Stomach (tissue), 9 donors: Measurements from ENCODE around the gene RASSF3. TPM values are rescaled to one million over a fixed set of nuclear protein-coding genes. Genes with fewer than 3 reads are reported as not detected.
A peak's percentile ranks its signal among the peaks of the same experiment; 100 is the strongest.
"Not testable (repeated sequence)": the region's sequence is repeated elsewhere in the genome, so short reads cannot be mapped to it uniquely, and the experiment has no call there.

Experiments used
- DNase-seq, 2 donors: peaks; one replicate each; pipeline versions ENCODE4 v3.0.0 to v3.0.0-alpha.2; 2013 to 2019
- H3K27ac ChIP-seq, 5 donors: fragments of 200-600 bp in 4 of 5; sonication (generic) in 4 of 5; one replicate each; pipeline ENCODE4 v1.5.1; 2013 to 2019; ENCODE audit warnings: mild to moderate bottlenecking in 1 of 5, moderate library complexity in 1 of 5
- H3K27me3 ChIP-seq, 3 donors: fragments of 200-600 bp; sonication (generic); one replicate each; pipeline ENCODE4 v1.5.1; 2017 to 2019; ENCODE audit warnings: mixed run types in 1 of 3
- H3K36me3 ChIP-seq, 4 donors: fragments of 200-600 bp; sonication (generic); 1 replicate in 3 of 4; 2 replicates in 1 of 4; pipeline ENCODE4 v1.5.1; 2016 to 2019
- H3K4me1 ChIP-seq, 4 donors: fragments of 200-600 bp; sonication (generic); one replicate each; pipeline ENCODE4 v1.5.1; 2016 to 2019
- H3K4me3 ChIP-seq, 4 donors: fragments of 200-600 bp; sonication (generic) in 3 of 4; one replicate each; pipeline ENCODE4 v1.5.1; 2016 to 2019; ENCODE audit warnings: mild to moderate bottlenecking in 1 of 4
- H3K9me3 ChIP-seq, 4 donors: fragments of 200-600 bp; sonication (generic); one replicate each; pipeline ENCODE4 v1.5.1; 2016 to 2019
- EP300 ChIP-seq: sonication (generic); formaldehyde crosslinking; IDR thresholded peaks from one replicate; pipeline ENCODE4 v1.6.1; 2017; ENCODE audit warnings: antibody characterized with exemption
- POLR2A ChIP-seq, 4 donors: fragments of 450-650 bp; IDR thresholded peaks; one replicate each; pipeline ENCODE4 v1.6.1; 2016; ENCODE audit warnings: antibody characterized with exemption in 4 of 4, control low read depth in 2 of 4, mild to moderate bottlenecking in 1 of 4, moderate library complexity in 1 of 4
- POLR2AphosphoS5 ChIP-seq, 3 donors: sonication (generic); formaldehyde crosslinking; IDR thresholded peaks; one replicate each; pipeline ENCODE4 v1.6.1; 2016; ENCODE audit warnings: antibody characterized with exemption in 3 of 3
- WGBS, 5 donors: extraction: QIAGEN DNeasy Blood & Tissue Kit in 3 of 5; methylation state at CpG; one replicate each; pipeline versions ENCODE4 v1.1.5 to v1.1.7; 2013 to 2018; 5-methylcytosine and 5-hydroxymethylcytosine counted together
- intact Hi-C: fragments of 100-400 bp; cut with DNase I; formaldehyde crosslinking; loops from one replicate; pipeline ENCODE4 v1.15.1; 2023; ENCODE audit warnings: low total_unique reads
- polyA plus RNA-seq, 3 donors: library from polyadenylated mRNA; stranded (reverse); fragments of 200-250 nt; gene quantifications; one replicate each; pipeline ENCODE4 v1.2.3, GENCODE V29; 2013
- total RNA-seq, 5 donors: library from RNA; depleted of rRNA; stranded (reverse); fragments of >200 nt; gene quantifications; one replicate each; pipeline versions ENCODE4 v1.1.0 to v1.2.3, GENCODE V29; 2014 to 2016
- TF ChIP-seq, protein P1 (sequence below), 7 experiments: fragments of 450-650 bp in 4 of 7; fragments of 200-600 bp in 3 of 7; sonication (generic) in 3 of 7; IDR thresholded peaks; one replicate each; pipeline ENCODE4 v1.5.1; 2016 to 2019; ENCODE audit warnings: antibody characterized with exemption in 7 of 7, control low read depth in 2 of 7, mild to moderate bottlenecking in 1 of 7
- donor health status: healthy with polysubstance abuse.
- donor health status: Bipolar disorder and iron deficiency.
- donor health status: healthy.

The RASSF3 gene
- total and polyA plus RNA-seq, 8 donors: 29.3 to 109 (median 54.8) TPM

DNA sequence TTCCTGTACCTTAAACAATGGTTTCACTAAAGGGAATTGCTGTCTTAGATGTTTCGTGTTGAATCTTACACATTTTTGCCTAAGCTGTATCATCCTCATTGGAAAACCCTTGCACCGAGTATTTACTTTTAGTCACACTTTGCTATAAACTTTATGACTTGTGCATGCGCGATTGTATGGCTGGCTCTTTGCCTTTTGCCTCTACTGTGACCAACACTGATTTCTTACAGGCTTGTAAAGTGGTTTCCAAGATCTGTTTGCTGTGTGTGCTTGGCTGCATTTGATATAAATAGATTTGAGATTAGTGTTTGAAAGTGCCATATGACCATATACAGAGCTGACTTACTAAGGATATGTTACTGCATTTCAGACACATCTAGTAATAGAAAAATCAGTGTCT is 40.5 kb downstream of the RASSF3 start:
- Histone ChIP-seq H3K4me3 (no peak overlapping the region), H3K36me3 (no peaks in the 10 kb centered on the region), H3K4me1 (peaks cover 21 to 95% (median 65%) of the 10 kb centered on the region in 4 donors), H3K27ac (peak overlapping the region; percentile 58 to 77 (median 76)), H3K9me3 (no peaks in the 10 kb centered on the region), H3K27me3 (no peaks in the 10 kb centered on the region)
- intact Hi-C loops: no loop called here
- TF ChIP-seq EP300 (no peak), POLR2A (IDR thresholded peaks at IDR 0.05) (no peak), POLR2AphosphoS5 (IDR thresholded peaks at IDR 0.05) (peak in 2 of 3 donors; percentile 11 to 73)
- TF ChIP-seq, protein P1, sequence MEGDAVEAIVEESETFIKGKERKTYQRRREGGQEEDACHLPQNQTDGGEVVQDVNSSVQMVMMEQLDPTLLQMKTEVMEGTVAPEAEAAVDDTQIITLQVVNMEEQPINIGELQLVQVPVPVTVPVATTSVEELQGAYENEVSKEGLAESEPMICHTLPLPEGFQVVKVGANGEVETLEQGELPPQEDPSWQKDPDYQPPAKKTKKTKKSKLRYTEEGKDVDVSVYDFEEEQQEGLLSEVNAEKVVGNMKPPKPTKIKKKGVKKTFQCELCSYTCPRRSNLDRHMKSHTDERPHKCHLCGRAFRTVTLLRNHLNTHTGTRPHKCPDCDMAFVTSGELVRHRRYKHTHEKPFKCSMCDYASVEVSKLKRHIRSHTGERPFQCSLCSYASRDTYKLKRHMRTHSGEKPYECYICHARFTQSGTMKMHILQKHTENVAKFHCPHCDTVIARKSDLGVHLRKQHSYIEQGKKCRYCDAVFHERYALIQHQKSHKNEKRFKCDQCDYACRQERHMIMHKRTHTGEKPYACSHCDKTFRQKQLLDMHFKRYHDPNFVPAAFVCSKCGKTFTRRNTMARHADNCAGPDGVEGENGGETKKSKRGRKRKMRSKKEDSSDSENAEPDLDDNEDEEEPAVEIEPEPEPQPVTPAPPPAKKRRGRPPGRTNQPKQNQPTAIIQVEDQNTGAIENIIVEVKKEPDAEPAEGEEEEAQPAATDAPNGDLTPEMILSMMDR (IDR thresholded peaks at IDR 0.05): no peak
- WGBS, 5 donors: 16 to 35% (median 22%) methylated on average over 4 of the region's 4 CpGs
- peak; percentile 59 to 77 for DNase-seq

DNA sequence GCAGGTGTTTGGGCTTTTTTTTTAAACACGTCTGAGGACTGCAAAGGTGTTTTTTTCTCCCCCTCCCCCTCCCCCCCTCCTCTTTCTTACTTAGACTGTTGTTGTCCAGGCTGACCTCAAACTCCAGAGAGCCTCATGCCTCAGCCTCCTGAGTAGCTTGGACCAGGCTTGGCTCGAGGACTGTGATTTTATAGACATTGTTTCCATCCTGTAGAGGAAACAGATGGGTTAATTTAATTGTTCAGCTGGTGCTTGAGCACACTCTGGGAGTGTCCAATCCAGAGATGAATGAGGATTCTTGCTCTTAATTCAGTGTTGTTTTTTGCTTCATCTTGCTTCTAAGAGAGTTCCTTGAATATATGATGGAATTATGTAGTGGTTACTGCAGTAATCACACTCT is 42.1 kb downstream of the RASSF3 start:
- Histone ChIP-seq H3K27me3 (no peaks in the 10 kb centered on the region), H3K9me3 (no peaks in the 10 kb centered on the region), H3K36me3 (no peaks in the 10 kb centered on the region), H3K4me3 (no peak overlapping the region), H3K4me1 (peaks cover 21 to 94% (median 73%) of the 10 kb centered on the region in 4 donors), H3K27ac (peak overlapping the region in 2 of 5 donors; percentile 76)
- TF ChIP-seq POLR2A (IDR thresholded peaks at IDR 0.05) (no peak), EP300 (no peak), POLR2AphosphoS5 (IDR thresholded peaks at IDR 0.05) (no peak)
- TF ChIP-seq, protein P1 (IDR thresholded peaks at IDR 0.05): no peak
- DNase-seq: no peak
- intact Hi-C loops: no loop called here
- 47 to 71% (median 60%) methylated on average over 2 of the region's 2 CpGs for WGBS, 5 donors

DNA sequence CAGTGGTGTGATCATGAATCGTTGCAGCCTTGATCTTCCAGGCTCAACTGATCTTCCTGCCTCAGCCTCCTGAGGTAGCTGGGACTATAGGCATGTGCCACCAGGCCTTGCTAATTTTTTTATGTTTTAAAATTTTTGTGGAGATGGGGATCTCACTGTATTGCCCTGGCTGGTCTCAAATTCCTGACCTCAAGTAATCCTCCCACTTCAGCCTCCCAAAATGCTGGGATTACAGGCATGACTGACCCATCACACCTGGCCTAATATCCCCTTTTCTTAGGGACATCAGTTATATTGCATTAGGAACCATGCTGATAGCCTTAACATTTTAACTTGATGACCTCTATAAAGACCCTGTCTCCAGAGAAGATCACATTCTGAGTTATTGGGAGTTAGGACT is 42.8 kb downstream of the RASSF3 start:
- H3K9me3 ChIP-seq: no peaks in the 10 kb centered on the region
- H3K4me1 ChIP-seq: peaks cover 21 to 96% (median 74%) of the 10 kb centered on the region in 4 donors
- intact Hi-C loops: no loop called here
- H3K4me3 ChIP-seq: no peak overlapping the region
- TF ChIP-seq EP300: no peak
- no peak for TF ChIP-seq POLR2A (IDR thresholded peaks at IDR 0.05)
- TF ChIP-seq POLR2AphosphoS5 (IDR thresholded peaks at IDR 0.05): no peak
- TF ChIP-seq, protein P1 (IDR thresholded peaks at IDR 0.05): no peak
- no peak for DNase-seq
- no peaks in the 10 kb centered on the region for H3K36me3 ChIP-seq
- 74 to 96% (median 84%) methylated on average over 1 of the region's 1 CpG for WGBS, 5 donors
- H3K27me3 ChIP-seq: no peaks in the 10 kb centered on the region
- peak overlapping the region in 2 of 5 donors; percentile 76 for H3K27ac ChIP-seq

DNA sequence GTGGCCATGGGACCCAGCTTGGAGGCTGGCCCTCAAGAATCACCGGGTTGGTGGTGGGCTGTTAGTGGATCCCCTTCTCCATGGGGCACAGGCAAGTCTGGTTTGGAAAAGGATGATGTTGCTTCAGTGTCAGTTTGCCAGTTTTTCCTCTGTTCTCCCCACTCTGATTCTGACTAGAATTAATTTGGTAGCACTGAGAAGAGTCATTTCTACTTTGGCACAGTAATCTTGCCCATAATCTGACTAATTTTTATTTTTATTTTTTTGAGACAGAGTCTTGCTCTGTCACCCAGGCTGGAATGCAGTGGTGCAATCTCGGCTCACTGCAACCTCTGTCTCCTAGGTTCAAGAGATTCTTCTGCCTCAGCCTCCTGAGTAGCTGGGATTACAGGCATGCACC is 43.6 kb downstream of the RASSF3 start:
- H3K27me3 ChIP-seq, DNase-seq, H3K4me3 ChIP-seq, intact Hi-C loops, H3K36me3 ChIP-seq, H3K9me3 ChIP-seq: not testable (repeated sequence)
- WGBS, 5 donors: 90 to 93% (median 92%) methylated on average over 2 of the region's 2 CpGs
- Histone ChIP-seq H3K4me1 (peaks cover 27 to 99% (median 78%) of the 10 kb centered on the region in 4 donors), H3K27ac (peak overlapping the region in 3 of 5 donors; percentile 30 to 76 (median 40))

DNA sequence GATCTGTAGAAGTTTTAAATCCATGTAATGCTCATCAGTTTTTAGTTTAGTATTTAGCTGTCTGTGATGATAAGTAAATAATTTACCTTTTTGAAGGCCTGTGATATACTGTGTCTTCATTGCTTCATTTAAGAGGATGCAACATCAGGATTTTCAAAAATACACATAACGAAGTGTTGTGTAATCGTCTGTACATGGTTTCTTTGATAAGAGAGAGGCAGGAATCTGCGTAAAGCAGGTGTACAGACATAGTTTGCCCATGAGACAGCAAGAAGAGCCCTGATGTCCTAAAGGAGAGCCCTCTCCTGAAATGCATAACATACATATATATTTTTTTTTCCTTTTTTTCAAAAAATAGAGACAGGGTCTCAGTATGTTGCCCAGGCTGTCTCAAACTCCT is 44.8 kb downstream of the RASSF3 start:
- H3K4me1 ChIP-seq: peaks cover 37 to 99% (median 76%) of the 10 kb centered on the region in 4 donors
- 28 to 57% (median 40%) methylated on average over 3 of the region's 3 CpGs for WGBS, 5 donors

More for the DNA sequence above, 44.8 kb downstream of the RASSF3 start:
- no peaks in the 10 kb centered on the region for H3K36me3 ChIP-seq
- TF ChIP-seq, protein P1 (IDR thresholded peaks at IDR 0.05): no peak
- TF ChIP-seq POLR2AphosphoS5 (IDR thresholded peaks at IDR 0.05) (no peak), EP300 (no peak), POLR2A (IDR thresholded peaks at IDR 0.05) (no peak)
- intact Hi-C loops: no loop called here
- no peak for DNase-seq
- no peak overlapping the region for H3K4me3 ChIP-seq
- H3K27me3 ChIP-seq: no peaks in the 10 kb centered on the region
- H3K9me3 ChIP-seq: no peaks in the 10 kb centered on the region
- H3K27ac ChIP-seq: peak overlapping the region in 4 of 5 donors; percentile 21 to 76 (median 32)
